Peyer's patch (tissue), 4 donors: Measurements from ENCODE around the gene AFDN.

Source experiments
- CTCF ChIP-seq, 6 experiments: fragments of 450-650 bp in 4 of 6; fragments of 200-600 bp in 2 of 6; sonication (generic) in 1 of 6; IDR thresholded peaks; one replicate each; pipeline ENCODE4 v1.5.1; 2017 to 2019; ENCODE audit warnings: antibody characterized with exemption in 6 of 6, mild to moderate bottlenecking in 3 of 6, moderate library complexity in 1 of 6
- POLR2A ChIP-seq, 2 donors: fragments of 450-650 bp; IDR thresholded peaks; one replicate each; pipeline ENCODE4 v1.5.1; 2017; ENCODE audit warnings: antibody characterized with exemption in 2 of 2, mild to moderate bottlenecking in 2 of 2, moderate library complexity in 2 of 2

GRCh38 chr6:167957626-167958025 lies 130.9 kb downstream of the AFDN start:
- TF ChIP-seq POLR2A (IDR thresholded peaks at IDR 0.05) (no peak), CTCF (IDR thresholded peaks at IDR 0.05) (no peak)
